Lower leg skin (tissue), 3 donors: ENCODE data around the gene NFAT5.
"Not testable (repeated sequence)": the region's sequence is repeated elsewhere in the genome, so short reads cannot be mapped to it uniquely, and the experiment has no call there.

Experiments
- POLR2A ChIP-seq, 2 donors: fragments of 450-650 bp; IDR thresholded peaks; one replicate each; pipeline ENCODE4 v1.6.1; 2016 to 2017; ENCODE audit warnings: antibody characterized with exemption in 2 of 2, mild to moderate bottlenecking in 1 of 2, moderate library complexity in 1 of 2
- TF ChIP-seq, protein P1 (sequence below), 3 donors: fragments of 450-650 bp; IDR thresholded peaks; one replicate each; pipeline ENCODE4 v1.5.1; 2016; ENCODE audit warnings: antibody characterized with exemption in 3 of 3, mild to moderate bottlenecking in 3 of 3, moderate library complexity in 2 of 3

- not testable (repeated sequence) for TF ChIP-seq POLR2A (IDR thresholded peaks at IDR 0.05)
- TF ChIP-seq, protein P1, sequence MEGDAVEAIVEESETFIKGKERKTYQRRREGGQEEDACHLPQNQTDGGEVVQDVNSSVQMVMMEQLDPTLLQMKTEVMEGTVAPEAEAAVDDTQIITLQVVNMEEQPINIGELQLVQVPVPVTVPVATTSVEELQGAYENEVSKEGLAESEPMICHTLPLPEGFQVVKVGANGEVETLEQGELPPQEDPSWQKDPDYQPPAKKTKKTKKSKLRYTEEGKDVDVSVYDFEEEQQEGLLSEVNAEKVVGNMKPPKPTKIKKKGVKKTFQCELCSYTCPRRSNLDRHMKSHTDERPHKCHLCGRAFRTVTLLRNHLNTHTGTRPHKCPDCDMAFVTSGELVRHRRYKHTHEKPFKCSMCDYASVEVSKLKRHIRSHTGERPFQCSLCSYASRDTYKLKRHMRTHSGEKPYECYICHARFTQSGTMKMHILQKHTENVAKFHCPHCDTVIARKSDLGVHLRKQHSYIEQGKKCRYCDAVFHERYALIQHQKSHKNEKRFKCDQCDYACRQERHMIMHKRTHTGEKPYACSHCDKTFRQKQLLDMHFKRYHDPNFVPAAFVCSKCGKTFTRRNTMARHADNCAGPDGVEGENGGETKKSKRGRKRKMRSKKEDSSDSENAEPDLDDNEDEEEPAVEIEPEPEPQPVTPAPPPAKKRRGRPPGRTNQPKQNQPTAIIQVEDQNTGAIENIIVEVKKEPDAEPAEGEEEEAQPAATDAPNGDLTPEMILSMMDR (IDR thresholded peaks at IDR 0.05): not testable (repeated sequence)
These were observed 19.1 kb upstream of the NFAT5 start for GRCh38 chr16:69546663-69547062.
